HEK293 (cell line): Measurements from ENCODE around the gene BRD3OS.

ENCODE experiments used
- CTCF ChIP-seq: fragments of 450-650 bp; formaldehyde crosslinking; IDR thresholded peaks from 2 replicates; pipeline ENCODE4 v1.5.1; 2016; ENCODE audit warnings: missing biosample characterization, missing genetic modification characterization
- ZNF280D ChIP-seq: fragments of 450-650 bp; formaldehyde crosslinking; IDR thresholded peaks from 2 replicates; pipeline ENCODE4 v1.5.1; 2016; ENCODE audit warnings: missing biosample characterization, missing genetic modification characterization
- ZNF776 ChIP-seq: fragments of 450-650 bp; formaldehyde crosslinking; IDR thresholded peaks from 2 replicates; pipeline ENCODE4 v1.5.0; 2017; ENCODE audit warnings: missing biosample characterization, missing genetic modification characterization, borderline replicate concordance

- TF ChIP-seq CTCF (tag by site-specific recombination) (no peak), ZNF280D (tag by site-specific recombination) (no peak), ZNF776 (tag by site-specific recombination) (no peak)
Measured at GRCh38 chr9:134050726-134051125, 25.4 kb downstream of the BRD3OS start.
